Natural killer cell treated with Interleukin-12 subunit alpha and Interleukin-12 subunit beta and Interleukin-15 and Interleukin-18, amount 100 ng/mL, for 72 hours (primary cell): ENCODE results near the gene TLK2. TPM values are rescaled to one million over a fixed set of nuclear protein-coding genes. Genes with fewer than 3 reads are reported as not detected.
"Not testable (repeated sequence)": the region's sequence is repeated elsewhere in the genome, so short reads cannot be mapped to it uniquely, and the experiment has no call there.

Source experiments
- ATAC-seq, 2 donors: fragments of 150-1000 bp; cut with Tn5 transposase in 1 of 2; sonication (Bioruptor Pico), chemical (Tn5 transposase) in 1 of 2; 2 replicates each; pipeline ENCODE4 v1.10.0; 2021
- DNase-seq: peaks from one replicate; pipeline ENCODE4 v3.0.0; 2022; ENCODE audit warnings: low spot score
- H3K27ac Mint-ChIP-seq, 2 donors: 1 replicate in 1 of 2; 2 replicates in 1 of 2; pipeline ENCODE4 v1.8.0; 2022; ENCODE audit warnings: mixed read lengths in 2 of 2, mild to moderate bottlenecking in 1 of 2, moderate library complexity in 1 of 2
- H3K27me3 Mint-ChIP-seq, 2 donors: 1 replicate in 1 of 2; 2 replicates in 1 of 2; pipeline ENCODE4 v1.8.0; 2022; ENCODE audit warnings: mixed read lengths in 2 of 2
- H3K36me3 Mint-ChIP-seq: one replicate; pipeline ENCODE4 v1.8.0; 2022; ENCODE audit warnings: mixed read lengths
- H3K4me1 Mint-ChIP-seq, 2 donors: 1 replicate in 1 of 2; 2 replicates in 1 of 2; pipeline ENCODE4 v1.8.0; 2022; ENCODE audit warnings: low read depth in 2 of 2, mixed read lengths in 2 of 2, mild to moderate bottlenecking in 1 of 2
- H3K4me3 Mint-ChIP-seq: one replicate; pipeline ENCODE4 v1.8.0; 2022; ENCODE audit warnings: mixed read lengths
- H3K9me3 Mint-ChIP-seq: 2 replicates; pipeline ENCODE4 v1.8.0; 2022; ENCODE audit warnings: mixed read lengths
- total RNA-seq, 2 donors: library from RNA; stranded (reverse); gene quantifications; one replicate each; pipeline ENCODE4 v1.2.3, GENCODE V29; 2022

Gene TLK2
- total RNA-seq, 2 donors from 2014 or later = 51.4 to 58.7 TPM

DNA sequence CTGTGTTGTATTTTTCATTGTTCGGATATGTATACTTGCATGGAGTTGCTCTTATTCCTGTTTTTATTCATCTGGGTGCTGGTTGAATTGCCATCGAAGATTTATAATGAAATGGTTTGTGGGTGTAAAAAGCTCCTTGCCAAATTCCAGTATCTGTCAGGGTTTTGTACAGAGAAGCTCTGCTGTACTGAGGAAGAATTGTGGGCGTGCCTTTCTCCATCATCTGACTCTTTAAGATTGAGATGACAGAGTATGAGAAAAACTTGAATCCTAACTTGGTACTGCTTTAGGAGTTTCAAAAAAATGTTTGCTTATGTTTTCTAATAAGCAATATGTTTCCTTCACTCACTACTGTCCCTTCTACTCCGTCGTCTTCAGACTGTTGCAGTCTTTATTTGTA lies 78.9 kb downstream of the TLK2 start:
- H3K36me3 Mint-ChIP-seq, DNase-seq, H3K4me3 Mint-ChIP-seq, ATAC-seq, H3K9me3 Mint-ChIP-seq, H3K27ac Mint-ChIP-seq, H3K27me3 Mint-ChIP-seq: not testable (repeated sequence)
- peaks cover 9 to 11% of the 10 kb centered on the region in 2 donors for H3K4me1 Mint-ChIP-seq

DNA sequence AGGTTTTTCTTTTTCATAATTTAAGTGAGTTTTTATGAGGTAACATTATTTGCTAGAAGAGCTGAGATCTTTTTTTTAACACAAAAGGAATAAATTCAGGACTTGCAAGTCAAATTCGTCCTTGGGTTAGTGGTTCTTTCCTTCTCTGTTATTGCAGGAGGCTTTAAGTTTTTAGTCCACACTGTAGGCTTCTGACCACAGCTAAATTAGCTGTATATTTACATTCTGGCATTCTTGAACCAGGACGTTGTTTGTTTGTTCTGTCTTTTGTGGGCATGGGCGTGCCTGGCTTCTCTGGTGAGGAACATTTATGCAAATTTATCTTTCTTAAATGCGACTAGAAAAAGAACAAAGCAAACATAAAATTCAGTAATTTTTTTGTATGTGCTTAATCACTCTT lies 80.3 kb downstream of the TLK2 start:
- H3K9me3 Mint-ChIP-seq, ATAC-seq, H3K27ac Mint-ChIP-seq, H3K4me3 Mint-ChIP-seq, H3K27me3 Mint-ChIP-seq, DNase-seq, H3K36me3 Mint-ChIP-seq: not testable (repeated sequence)
- peaks cover 3 to 11% of the 10 kb centered on the region in 2 donors for H3K4me1 Mint-ChIP-seq

DNA sequence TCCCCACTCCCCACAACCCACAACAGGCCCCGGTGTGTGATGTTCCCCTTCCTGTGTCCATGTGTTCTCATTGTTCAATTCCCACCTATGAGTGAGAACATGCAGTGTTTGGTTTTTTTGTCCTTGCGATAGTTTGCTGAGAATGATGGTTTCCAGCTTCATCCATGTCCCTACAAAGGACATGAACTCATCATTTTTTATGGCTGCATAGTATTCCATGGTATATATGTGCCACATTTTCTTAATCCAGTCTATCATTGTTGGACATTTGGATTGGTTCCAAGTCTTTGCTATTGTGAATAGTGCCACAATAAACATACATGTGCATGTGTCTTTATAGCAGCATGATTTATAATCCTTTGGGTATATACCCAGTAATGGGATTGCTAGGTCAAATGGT lies 82.3 kb downstream of the TLK2 start:
- not testable (repeated sequence) for H3K27me3 Mint-ChIP-seq, DNase-seq, H3K4me3 Mint-ChIP-seq, H3K9me3 Mint-ChIP-seq, ATAC-seq, H3K27ac Mint-ChIP-seq
- H3K4me1 Mint-ChIP-seq = peaks cover 3 to 19% of the 10 kb centered on the region in 2 donors
- H3K36me3 Mint-ChIP-seq = peaks cover 14% of the 10 kb centered on the region

DNA sequence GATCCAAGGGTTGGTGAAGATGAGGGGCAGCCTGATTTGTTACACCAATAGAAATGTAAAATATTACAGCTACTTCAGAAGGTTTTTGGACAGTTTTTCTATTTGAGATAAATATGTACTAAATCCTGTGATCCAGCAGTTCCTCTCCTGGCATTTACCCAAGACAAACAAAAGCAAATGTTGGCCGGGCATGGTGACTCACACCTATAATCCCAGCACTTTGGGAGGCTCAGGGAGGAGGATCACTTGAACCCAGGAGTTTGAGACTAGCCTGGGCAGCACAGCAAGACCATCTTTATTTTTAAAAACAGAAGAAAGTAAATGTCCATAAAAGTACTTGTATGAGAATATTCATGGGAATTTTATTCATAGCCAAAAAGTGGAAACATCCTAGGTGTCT lies 84.0 kb downstream of the TLK2 start:
- H3K27ac Mint-ChIP-seq = no peak overlapping the region
- ATAC-seq (no peak), DNase-seq (no peak)
- no peak overlapping the region for H3K4me3 Mint-ChIP-seq
- H3K27me3 Mint-ChIP-seq = no peaks in the 10 kb centered on the region
- peaks cover 7 to 20% of the 10 kb centered on the region in 2 donors for H3K4me1 Mint-ChIP-seq
- H3K9me3 Mint-ChIP-seq = no peaks in the 10 kb centered on the region
- H3K36me3 Mint-ChIP-seq = peaks cover 11% of the 10 kb centered on the region

DNA sequence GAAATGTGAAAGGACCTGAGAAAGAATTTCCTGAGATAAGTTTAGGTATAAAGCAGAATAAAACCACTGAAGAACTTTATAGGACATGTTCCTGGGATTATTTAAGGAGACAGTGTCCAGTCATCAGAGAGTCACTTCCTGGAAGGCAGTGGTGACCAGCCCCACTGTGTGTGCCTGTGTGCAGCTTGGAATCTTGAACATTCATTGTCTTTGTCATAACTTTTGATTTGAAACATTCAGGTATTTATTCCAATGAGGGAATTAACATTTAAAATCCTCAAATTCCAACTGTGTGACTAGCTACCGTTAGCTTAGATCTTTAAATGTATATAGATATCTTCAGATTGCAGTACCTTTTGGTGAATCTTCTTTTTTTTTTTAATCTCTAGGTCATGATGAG lies 87.2 kb downstream of the TLK2 start:
- Mint-ChIP-seq H3K4me1 (peaks cover 10 to 20% of the 10 kb centered on the region in 2 donors), H3K4me3 (no peak overlapping the region), H3K27ac (peak overlapping the region in 1 of 2 donors; percentile 11), H3K27me3 (no peaks in the 10 kb centered on the region), H3K9me3 (no peaks in the 10 kb centered on the region), H3K36me3 (peaks cover 18% of the 10 kb centered on the region)
- ATAC-seq = no peak
- no peak for DNase-seq

DNA sequence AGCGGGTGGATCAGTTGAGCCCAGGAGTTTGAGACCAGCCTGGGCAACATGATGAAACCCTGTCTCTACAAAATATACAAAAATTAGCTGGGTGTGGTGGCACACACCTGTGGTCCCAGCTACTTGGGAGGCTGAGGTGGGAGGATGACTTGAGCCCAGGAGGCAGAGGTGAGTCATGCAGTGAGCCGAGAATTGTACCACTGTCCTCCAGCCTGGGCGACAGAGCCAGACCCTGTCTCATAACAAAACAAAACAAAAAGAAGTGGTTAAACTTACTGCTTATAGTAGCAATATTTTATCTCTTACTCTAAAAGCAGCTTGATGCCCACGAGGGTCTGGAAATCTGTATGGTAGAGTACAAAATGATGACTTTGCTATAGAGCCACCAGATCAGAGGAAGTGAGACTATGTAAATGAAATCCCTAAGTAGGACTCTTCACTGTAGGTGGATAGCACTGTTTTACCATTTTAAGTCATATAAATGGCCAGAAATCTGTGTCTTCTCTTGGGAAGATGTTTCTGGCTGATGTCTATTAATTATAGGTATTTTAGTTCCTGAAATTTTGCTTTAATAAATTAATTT lies 88.5 kb downstream of the TLK2 start:
- Mint-ChIP-seq H3K9me3 (no peaks in the 10 kb centered on the region), H3K27ac (no peak overlapping the region), H3K27me3 (no peaks in the 10 kb centered on the region), H3K4me1 (peaks cover 10 to 20% of the 10 kb centered on the region in 2 donors), H3K36me3 (peaks cover 18% of the 10 kb centered on the region), H3K4me3 (no peak overlapping the region)
- DNase-seq = no peak
- ATAC-seq = peak in 1 of 2 donors; percentile 44

DNA sequence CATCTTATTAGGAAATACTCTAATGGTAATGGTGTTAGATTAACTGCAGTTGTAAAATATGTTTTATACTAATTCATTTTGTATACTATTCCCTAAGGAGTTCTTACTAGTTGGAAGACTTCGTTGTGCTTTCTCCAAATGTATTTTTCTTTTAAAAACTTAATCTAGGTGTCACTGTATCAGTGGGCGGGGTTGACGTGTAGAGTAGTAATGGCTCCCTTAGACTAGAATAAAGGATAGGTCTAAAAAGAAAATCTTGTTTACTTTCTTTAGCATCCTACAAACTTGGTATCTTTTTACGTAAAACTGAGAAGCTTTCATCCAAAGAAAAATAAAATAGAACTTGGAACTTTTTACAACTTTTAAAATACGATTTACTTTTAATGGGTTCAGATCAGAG lies 93.9 kb downstream of the TLK2 start:
- Mint-ChIP-seq H3K36me3 (peaks cover 13% of the 10 kb centered on the region), H3K4me1 (peaks cover 0 to 12% of the 10 kb centered on the region in 2 donors), H3K9me3 (no peaks in the 10 kb centered on the region), H3K27me3 (no peaks in the 10 kb centered on the region), H3K4me3 (no peak overlapping the region), H3K27ac (no peak overlapping the region)
- ATAC-seq (no peak), DNase-seq (no peak)

DNA sequence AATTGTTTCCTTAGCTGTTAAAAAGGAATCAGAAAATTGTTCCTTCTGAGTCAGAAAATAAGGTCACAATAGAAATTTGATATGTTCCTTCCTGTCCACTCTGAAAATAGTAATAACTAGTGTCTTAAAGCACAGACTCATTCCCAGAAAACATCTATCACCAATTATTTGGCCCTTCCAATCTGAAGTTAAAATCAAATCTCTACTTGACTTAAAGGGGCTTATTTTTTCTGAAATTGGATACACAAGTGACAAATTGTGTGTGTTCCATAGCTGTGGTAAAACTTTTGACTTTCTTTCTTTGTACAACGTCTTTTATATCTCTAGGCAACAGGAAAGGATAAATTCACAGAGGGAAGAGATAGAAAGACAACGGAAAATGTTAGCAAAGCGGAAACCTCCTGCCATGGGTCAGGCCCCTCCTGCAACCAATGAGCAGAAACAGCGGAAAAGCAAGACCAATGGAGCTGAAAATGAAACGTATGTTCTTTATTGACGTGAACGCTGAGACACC lies 94.3 kb downstream of the TLK2 start:
- Mint-ChIP-seq H3K27me3 (no peaks in the 10 kb centered on the region), H3K27ac (no peak overlapping the region), H3K4me3 (no peak overlapping the region), H3K9me3 (no peaks in the 10 kb centered on the region), H3K4me1 (peaks cover 0 to 12% of the 10 kb centered on the region in 2 donors), H3K36me3 (peaks cover 13% of the 10 kb centered on the region)
- no peak for ATAC-seq
- no peak for DNase-seq

DNA sequence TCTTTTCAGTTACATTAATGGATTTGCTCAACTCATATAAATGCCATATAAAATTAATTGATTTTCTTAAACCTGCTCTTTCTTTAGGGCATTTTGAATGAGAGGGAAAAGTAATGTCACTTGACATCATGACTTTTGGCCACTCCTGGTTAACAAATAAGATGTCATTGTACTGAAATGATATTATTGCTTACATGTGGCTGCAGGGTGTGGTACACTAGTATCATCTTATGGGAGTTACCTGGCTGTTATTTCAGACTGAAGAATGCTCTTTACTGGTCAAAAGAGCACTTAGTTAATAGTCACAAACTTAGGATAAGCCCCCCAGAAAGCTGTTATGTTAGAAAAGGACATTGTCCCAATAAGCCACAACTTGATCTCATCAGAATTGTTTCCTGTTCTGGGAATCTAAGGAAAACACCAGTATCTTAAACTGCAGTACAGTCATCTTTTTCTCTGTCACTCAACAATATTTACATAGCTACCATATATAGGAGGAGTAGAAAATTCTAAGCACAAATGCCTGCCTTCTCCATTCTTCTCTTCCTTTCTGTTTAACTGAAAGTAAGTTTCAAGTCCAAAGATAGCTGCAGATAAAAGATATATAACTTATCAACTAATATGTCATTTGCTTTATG lies 95.0 kb downstream of the TLK2 start:
- no peak for ATAC-seq
- Mint-ChIP-seq H3K27ac (no peak overlapping the region), H3K4me1 (peaks cover 0 to 12% of the 10 kb centered on the region in 2 donors), H3K27me3 (no peaks in the 10 kb centered on the region), H3K36me3 (peaks cover 13% of the 10 kb centered on the region), H3K9me3 (no peaks in the 10 kb centered on the region), H3K4me3 (no peak overlapping the region)
- DNase-seq = no peak

DNA sequence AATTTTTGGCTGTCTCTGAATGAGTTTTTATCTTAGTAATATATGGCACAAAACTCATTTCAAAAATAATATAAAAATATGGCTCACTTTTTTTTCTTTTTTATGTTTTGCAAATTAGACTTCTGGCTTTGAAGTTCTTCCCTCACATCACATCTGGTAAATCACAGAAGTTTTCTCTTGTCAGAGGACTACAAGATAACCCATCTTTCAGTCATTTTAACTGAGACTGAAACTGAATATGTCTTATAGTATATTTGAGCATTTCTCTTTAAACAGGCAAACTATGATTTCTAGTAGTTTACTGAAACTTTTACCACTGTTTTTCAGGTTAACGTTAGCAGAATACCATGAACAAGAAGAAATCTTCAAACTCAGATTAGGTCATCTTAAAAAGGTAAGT lies 97.8 kb downstream of the TLK2 start:
- H3K36me3 Mint-ChIP-seq = peaks cover 5% of the 10 kb centered on the region
- no peak for ATAC-seq
- H3K4me3 Mint-ChIP-seq = no peak overlapping the region

DNA sequence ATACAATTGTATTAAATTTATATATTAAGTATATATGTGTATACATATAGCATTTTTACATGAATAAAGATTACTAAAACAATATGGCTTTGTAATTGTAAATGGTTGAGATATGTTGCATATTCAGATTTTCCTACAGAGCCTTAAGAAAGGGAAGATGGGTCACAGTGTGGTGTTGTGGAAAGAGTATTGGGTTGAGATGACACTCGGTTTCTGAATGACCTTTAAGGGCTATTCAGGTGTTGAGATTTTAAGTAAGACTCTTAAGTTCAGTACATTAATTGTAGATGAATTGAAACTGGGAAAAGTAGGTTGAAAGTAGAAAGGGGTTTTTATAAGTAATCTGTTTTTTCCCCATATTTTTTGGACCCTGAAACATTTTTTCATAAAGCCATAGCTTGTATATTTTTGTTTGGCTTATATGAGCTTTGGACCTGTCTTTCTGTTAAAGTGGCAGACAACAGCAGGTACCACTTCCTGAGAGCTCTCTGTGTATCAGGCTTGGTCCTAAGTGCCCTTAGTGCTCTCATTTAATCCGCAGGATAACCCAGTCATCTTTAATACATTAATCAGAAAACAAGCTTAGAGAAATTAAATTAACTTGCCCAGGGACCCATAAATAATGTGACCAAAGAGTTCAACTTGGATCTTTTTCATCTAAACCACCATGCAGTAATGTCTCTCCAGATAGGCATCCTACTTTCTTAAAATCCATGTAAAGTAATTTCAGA lies 100.3 kb downstream of the TLK2 start:
- no peaks in the 10 kb centered on the region for H3K27me3 Mint-ChIP-seq
- DNase-seq = no peak
- peaks cover 0 to 8% of the 10 kb centered on the region in 2 donors for H3K4me1 Mint-ChIP-seq
- H3K4me3 Mint-ChIP-seq = no peak overlapping the region
- no peaks in the 10 kb centered on the region for H3K9me3 Mint-ChIP-seq
- peaks cover 6% of the 10 kb centered on the region for H3K36me3 Mint-ChIP-seq
- no peak overlapping the region for H3K27ac Mint-ChIP-seq
- ATAC-seq = no peak

More for the DNA sequence above, 97.8 kb downstream of the TLK2 start:
- Mint-ChIP-seq H3K4me1 (peaks cover 0 to 6% of the 10 kb centered on the region in 2 donors), H3K27me3 (no peaks in the 10 kb centered on the region), H3K9me3 (no peaks in the 10 kb centered on the region), H3K27ac (no peak overlapping the region)
- no peak for DNase-seq

DNA sequence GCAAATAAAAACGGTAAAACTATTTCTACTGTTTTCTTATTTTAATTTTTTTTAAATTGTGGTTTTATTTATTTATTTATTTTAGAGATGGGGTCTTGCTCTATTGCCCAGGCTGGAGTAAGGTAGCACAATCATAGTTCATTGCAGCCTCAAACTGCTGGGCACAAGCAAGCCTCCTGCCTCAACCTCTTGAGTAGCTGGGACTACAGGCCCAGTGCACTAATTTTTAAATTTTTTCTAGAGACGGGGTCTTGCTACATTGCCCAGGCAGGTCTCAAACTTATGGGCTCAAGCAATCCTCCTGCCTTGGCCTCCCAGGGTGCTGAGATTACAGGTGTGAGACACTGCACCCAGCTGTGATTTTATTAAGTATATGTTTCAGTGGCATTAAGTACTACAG lies 102.3 kb downstream of the TLK2 start:
- ATAC-seq = no peak
- Mint-ChIP-seq H3K27me3 (no peaks in the 10 kb centered on the region), H3K9me3 (no peaks in the 10 kb centered on the region), H3K27ac (no peak overlapping the region), H3K36me3 (peaks cover 6% of the 10 kb centered on the region), H3K4me3 (no peak overlapping the region), H3K4me1 (peaks cover 0 to 4% of the 10 kb centered on the region in 2 donors)
- no peak for DNase-seq

DNA sequence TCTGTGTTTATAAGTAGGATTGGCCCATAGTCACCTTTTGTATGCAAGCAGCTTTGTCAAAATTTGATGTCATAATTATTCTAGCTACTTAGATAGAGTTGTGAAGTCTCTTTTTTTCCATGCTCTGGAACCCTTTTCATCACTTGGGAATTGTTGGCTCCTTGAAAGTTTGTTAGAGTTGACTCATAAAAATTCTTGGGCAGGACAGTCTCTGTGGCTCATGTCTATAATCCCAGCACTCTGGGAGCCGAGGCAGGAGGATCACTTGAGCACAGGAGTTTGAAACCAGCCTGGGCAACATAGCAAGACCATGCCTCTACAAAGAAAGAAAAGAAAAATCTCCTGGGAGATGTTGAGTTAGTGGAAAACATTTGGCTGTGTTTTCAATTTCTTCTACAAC lies 103.1 kb downstream of the TLK2 start:
- no peak for ATAC-seq
- Mint-ChIP-seq H3K27me3 (no peaks in the 10 kb centered on the region), H3K4me1 (peaks cover 0 to 4% of the 10 kb centered on the region in 2 donors), H3K4me3 (no peak overlapping the region), H3K9me3 (no peaks in the 10 kb centered on the region), H3K36me3 (peaks cover 6% of the 10 kb centered on the region), H3K27ac (no peak overlapping the region)
- DNase-seq = no peak

DNA sequence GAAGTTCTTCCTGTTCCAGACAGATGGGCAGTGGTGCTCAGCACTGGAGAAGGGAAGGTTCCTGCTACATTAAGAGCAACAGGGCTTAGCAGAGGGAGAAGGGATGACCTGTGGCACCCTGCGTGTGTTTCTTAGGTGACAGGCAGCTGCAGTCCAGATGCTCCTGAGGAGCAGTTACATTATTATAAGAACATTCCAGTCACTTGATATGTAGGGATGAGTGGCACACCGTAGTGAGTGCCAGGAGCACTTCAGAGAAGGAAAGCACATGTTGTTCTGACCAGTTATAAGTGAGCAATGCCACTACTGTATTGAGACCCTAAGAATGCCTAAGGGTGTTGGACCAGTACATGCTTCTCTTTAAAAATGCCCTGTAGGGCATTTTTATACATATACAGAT lies 108.9 kb downstream of the TLK2 start:
- Mint-ChIP-seq H3K4me3 (no peak overlapping the region), H3K9me3 (no peaks in the 10 kb centered on the region), H3K27me3 (no peaks in the 10 kb centered on the region), H3K4me1 (peaks cover 0 to 4% of the 10 kb centered on the region in 2 donors), H3K36me3 (peaks cover 11% of the 10 kb centered on the region), H3K27ac (no peak overlapping the region)
- ATAC-seq (no peak), DNase-seq (no peak)
